GM12872 (cell line): ENCODE data around the gene PLPPR5.

Source experiments
- TF ChIP-seq, protein P1 (sequence below): IDR thresholded peaks from 3 replicates; pipeline ENCODE4 v1.5.1; 2011; ENCODE audit warnings: low read depth, mild to moderate bottlenecking, low read length, moderate library complexity; ENCODE audit not compliant: insufficient read depth

The PLPPR5 gene

DNA sequence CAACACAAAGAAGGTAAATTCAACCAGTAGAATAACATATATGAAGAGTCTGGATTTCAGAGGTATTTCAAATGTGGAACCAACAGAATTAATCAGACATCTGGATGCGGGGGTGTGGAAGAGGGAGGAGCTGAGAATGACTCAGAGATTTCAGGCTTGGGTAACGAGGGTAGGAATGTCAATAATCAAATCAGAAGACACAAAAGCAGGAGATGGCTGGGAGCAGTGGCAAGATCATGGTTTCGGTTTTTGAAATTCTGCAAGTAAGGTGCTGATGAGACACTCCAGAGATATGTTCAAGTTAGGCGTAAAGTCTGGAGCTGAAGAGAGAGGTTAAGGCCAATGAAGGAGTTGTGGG, 64.0 kb downstream of the PLPPR5 start:
- TF ChIP-seq, protein P1, sequence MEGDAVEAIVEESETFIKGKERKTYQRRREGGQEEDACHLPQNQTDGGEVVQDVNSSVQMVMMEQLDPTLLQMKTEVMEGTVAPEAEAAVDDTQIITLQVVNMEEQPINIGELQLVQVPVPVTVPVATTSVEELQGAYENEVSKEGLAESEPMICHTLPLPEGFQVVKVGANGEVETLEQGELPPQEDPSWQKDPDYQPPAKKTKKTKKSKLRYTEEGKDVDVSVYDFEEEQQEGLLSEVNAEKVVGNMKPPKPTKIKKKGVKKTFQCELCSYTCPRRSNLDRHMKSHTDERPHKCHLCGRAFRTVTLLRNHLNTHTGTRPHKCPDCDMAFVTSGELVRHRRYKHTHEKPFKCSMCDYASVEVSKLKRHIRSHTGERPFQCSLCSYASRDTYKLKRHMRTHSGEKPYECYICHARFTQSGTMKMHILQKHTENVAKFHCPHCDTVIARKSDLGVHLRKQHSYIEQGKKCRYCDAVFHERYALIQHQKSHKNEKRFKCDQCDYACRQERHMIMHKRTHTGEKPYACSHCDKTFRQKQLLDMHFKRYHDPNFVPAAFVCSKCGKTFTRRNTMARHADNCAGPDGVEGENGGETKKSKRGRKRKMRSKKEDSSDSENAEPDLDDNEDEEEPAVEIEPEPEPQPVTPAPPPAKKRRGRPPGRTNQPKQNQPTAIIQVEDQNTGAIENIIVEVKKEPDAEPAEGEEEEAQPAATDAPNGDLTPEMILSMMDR = no peak

- TF ChIP-seq, protein P1 = no peak
Observed at GRCh38 chr1:98940069-98940721, 64.5 kb downstream of the PLPPR5 start.

DNA sequence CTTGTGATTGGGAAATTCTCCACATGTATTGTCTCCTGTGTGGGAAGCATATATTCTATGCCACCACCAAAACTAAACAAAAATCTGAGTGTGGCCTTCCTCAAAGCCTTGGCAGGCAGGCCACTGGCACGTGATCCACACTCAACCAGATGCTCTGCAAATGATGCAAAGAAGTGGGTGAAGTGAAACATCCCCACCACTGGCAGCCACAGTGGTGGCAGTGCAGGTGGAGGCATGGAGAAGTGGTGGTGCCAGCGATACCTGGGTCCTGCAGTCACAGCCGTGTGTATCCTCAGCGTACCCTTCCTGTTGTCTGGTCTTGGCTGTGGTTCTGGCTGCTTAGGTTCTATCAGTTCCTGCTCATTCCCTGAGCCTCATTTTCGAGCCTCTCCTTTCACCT, 65.2 kb downstream of the PLPPR5 start:
- TF ChIP-seq, protein P1 = no peak

DNA sequence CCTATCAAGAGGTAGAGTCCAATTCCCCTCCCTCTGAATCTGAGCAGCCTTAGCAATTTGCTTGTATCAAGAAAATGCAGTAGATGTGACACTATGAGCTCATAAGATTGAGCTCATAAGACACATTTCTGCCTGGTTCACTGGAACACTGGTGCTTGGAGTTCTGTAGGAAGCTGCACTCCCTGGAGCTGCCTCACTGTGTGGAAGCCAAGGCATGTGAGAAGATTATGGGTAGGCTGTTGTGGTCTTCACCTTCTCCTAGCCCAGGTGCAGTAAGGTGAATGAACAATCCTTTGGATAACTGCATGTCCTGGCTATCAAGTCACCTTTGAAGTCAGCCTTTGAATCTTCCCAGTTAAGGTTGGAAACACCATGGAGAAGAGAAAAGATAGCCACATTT, 67.3 kb downstream of the PLPPR5 start:
- TF ChIP-seq, protein P1 = no peak

DNA sequence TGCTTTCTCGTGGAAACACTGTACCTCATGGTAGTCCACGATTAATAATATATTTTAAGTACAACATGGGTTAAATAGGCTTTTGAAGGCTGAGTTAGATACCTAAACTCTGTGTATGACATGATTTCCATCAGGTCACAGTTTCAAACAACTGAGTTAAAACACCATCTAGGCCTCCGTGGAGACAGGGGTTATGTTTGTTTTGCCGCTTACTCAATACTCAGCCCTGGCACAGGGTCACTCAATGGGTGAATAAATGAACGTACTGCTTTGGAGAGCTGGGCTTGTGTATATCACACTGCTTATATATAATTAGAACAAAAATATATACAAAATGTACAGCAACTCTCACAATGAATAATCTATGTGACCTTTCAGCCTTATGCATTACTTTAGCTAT, 72.5 kb downstream of the PLPPR5 start:
- TF ChIP-seq, protein P1 = no peak

DNA sequence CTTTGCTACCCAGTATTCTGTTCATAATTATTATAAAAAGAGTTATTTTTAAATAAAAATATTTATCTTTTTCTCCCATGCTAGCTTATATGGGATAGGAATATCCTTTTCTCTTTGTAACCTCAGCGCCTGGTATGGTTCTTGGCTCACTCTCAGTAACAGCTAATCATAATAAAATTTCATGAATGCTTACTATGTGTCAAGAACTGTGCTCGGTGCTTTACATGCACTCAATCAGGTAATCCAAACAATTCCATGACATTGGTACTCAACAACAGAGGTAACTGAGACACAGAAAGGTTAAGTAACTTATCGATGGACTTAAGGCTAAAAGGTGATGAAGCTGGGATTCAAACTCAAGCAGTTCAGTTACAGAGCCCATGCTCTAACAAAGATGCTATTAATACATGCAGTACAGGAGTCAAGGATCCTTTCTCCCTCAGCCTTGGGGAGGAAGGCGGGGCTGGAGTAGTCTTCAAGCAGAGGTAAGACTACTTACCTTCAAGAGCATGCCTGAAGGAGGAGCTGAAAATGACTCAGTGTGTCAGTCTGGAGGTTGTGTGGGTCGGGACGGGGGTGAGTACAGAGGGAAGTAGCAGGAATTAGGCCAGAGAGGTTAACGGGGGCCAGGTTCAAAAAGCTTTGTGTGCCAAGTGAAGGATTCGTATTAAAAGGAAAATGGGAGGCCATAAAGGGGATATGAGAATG, 73.4 kb downstream of the PLPPR5 start:
- TF ChIP-seq, protein P1 = no peak

DNA sequence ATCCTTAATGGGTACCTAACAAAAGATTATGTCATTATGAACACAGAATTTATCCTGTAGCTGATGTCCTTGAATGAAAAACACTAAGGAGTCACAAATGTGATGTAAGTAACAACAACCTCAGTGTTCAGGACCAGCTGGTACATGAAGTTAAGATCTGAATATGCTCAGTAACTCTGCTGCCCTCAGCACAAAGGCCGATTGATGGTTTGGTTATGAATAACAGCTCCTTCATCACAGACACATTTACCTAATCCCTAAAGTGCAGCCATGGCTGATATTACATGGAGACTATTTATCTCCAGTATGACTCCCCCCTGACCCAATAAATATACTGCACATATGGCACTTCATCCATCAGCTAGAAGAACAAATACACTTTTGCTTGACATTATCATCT, 75.2 kb downstream of the PLPPR5 start:
- TF ChIP-seq, protein P1 = no peak
